Stimulated activated CD4-positive, alpha-beta T cell treated with anti-CD3 and anti-CD28 coated beads, Interleukin-1b, Interleukin-23, amount 100 ng/mL, for 4 hours (primary cell): ENCODE results near the gene POU2AF1.
"Not testable (repeated sequence)": the region's sequence is repeated elsewhere in the genome, so short reads cannot be mapped to it uniquely, and the experiment has no call there.

Source experiments
- DNase-seq, 2 donors: peaks; one replicate each; pipeline ENCODE4 v3.0.0-alpha.2; 2020; ENCODE audit warnings: low read depth in 2 of 2

POU2AF1 gene

DNA sequence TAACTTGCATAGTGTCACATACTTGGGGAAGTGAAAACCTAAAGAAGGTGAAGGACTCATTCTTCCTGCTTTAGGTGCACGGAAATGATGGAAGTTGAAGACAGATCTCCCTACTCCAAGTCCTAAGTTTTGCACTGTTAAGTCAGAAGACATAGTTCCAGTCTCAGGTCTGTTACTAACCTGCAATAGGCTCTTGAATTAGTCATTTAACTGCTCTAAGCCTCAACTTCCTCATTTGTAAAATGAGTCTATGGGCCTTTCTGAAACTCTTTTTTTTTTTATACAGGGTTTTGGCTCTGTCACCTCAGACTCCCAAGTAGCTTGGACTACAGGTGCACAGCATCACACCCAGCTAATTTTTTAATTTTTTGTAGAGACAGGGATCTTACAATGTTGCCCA, 30.8 kb upstream of the POU2AF1 start:
- no peak for DNase-seq

DNA sequence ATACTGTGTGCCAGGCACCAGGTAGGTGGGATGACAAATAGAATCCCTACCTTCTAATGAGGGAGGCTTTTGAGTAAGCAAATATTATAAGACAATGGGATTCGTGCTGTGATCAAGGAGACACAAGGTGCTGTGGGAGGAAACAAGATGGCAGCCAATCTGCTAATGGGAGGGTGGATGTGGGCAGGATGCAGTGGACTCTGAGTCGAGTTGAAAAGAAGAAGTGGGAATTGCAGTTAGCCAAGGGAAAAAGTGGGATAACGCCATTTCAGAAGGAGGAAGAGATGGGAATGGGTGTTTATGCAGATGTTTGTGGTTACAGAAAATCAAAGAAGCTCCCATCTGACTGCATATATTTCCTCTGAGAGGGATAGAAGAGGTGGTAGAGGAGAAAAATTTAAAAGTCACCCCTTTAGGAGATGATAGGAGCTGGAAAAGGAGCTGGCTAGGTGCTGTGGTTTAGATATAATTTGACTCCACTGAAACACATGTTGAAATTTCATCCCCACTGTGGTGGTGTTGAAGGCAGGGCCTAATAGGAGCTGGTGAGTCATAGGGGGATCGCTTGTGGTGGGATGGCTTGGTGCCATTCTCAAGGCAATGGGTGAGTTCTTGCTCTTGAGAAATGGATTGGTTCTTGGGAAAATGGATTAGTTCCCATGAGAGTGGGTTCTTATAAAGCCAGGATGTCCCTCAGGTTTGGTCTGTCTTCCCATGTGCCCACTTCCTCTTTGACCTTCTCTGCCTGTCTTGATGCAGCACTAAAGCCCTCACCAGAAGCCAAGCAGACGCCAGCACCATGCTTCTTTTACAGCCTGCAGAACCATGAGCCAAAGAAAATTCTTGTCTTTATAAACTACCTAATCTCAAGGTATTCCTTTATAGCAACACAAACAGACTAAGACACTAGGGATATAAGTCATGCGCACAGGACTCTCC, 30.0 kb upstream of the POU2AF1 start:
- no peak for DNase-seq

DNA sequence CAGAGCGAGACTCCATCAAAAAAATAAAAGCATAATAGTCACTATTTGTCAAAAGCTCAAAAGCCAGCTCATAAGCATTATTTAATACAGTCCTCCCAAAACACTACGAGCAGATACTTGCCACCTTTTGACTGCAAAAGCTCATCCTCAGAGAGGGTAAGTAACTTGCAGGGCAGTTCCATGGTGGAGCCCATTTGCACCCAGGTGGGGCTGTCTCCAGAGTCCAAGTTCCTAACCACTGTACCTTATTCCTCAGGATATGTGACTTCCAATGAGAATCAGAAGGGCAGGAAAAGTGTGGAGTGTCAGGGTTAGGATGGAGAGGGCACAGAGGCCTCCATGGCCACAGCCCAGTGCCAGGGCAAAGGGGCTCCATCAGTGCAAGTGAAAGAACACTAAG, 28.6 kb upstream of the POU2AF1 start:
- DNase-seq = no peak

DNA sequence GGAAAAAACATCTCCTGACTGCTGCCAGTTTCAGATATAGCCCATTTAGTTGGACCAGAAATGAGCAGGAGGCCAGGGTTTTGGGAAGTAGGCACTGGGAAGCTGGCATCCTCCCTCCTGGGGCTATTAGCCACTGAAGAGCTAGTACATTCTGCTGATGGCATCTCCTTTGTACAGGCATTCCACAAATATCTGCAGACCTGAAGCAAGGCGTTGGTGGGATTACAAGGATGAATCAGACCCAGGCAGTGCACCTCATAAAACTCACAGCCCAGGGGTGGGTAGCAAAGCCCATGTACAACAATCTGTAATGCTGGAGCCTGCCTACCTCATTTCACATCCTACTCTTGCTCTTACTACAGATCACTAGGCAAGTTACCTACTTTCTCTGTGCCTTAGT, 27.5 kb upstream of the POU2AF1 start:
- DNase-seq = no peak

DNA sequence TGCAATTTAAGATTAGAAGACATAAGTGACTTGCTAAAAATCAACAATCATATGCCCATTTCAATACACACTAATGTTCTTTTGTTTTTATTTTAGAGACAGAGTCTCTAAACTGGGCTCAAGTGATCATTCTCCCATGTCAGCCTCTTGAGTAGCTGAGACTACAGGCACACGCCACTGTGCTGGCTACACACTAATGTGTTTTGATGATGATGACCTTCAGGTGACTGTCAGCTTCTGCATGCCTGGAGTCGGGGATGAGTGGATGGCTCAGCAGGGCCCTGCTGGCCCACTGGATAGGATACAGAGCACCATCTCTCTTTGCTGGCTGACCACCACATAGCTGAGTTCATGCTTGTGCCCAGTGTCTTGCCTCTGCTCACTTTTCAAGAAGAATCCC, 27.0 kb upstream of the POU2AF1 start:
- no peak for DNase-seq

DNA sequence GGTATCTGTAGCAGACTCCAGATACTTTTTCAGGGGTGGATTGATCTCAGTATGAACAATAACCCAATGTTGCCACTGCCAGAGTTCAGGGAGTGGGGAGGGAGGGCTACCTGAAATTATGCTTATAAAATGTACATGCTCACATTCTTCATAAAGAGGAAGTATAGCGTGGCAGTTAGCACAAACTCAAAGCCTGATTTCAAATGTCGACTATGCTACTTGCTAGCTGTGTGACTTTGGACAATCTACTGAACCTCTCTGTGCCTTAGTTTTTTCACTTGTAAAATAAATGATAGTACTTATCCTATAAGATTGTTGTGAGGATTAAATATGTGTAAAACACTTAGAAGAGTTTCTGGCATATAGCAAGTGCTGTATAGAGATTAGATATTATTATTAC, 26.5 kb upstream of the POU2AF1 start:
- no peak for DNase-seq

DNA sequence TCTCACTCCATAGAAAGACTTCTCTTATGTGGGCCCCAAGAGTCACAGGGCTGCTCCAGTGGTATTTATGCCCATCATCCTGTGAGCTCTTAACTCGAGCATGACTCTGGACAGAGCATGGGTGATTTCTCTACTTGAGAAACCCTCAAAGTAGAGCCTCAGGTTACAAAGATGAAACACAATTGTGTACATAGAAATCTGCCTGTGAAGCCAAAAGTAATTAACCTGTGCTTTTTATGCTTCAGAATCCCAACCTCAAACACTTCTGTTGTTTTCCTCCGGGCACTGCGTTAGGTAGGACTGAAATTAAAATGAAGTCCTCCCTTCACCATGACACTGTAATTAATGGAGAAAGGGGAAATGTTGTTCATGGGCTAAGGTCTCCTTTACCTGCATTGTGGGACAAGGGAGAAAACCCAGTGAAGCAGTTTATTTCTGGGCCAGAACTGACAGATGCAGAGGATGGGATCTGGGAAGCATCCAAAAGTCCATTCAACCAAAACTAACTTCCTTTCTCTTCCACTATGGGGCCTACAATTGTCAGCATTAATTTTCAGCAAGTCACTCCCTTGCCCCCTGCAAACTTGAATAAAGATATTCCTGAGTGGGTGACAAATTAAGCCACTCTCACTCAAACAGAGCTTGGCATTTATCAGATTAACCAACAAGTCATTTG, 24.1 kb upstream of the POU2AF1 start:
- no peak for DNase-seq

DNA sequence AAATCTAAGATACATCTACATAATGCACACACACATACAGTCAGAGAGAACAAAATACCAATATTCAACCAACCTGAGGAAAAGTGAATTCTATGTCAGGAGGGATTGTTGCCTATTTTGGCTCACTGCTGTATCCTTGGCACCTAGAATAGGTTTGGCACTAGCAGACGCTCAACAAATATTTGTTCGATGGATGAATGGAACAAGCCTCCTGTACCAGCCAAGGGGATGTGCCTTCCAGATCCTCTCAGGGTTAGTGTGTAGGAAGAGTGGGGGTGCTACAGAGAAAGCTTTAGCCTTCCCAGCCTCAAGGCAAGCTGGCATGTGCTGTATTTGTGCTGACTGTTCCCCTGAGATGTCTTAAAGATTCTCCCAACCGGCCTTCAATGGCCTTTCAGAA, 23.3 kb upstream of the POU2AF1 start:
- DNase-seq = no peak

DNA sequence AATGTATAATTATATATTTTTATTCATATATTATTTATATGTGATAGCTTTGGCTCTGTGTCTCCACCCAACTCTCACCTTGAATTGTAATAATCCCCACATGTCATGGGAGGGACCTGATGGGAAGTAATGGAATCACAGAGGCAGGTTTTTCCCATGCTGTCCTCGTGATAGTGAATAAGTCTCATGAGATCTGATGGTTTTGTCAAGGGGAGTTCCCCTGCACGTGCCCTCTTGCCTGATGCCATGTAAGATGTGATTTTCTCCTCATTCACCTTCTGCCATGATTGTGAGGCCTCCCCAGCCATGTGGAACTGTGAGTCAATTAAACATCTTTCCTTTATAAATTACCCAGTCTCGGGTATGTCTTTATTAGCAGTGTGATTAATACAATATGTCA, 22.9 kb upstream of the POU2AF1 start:
- DNase-seq = not testable (repeated sequence)

DNA sequence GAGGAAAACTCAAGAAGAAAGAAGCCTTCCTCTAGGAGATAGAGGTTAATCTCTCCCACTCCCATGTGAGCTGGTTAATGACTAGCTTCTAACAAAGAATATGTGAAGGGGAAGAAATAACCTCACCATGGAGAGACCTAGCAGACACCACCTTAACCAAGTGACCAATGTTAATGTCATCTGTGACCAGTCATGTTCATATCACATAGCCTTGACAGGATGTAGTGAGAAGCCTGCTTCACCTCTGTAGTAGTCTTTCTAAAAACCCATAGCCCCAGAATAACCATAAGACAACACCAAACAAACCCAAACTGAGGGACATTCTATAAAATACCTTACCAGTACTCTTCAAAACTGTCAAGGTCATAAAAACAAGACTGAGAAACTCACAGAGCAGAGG, 21.5 kb upstream of the POU2AF1 start:
- no peak for DNase-seq

DNA sequence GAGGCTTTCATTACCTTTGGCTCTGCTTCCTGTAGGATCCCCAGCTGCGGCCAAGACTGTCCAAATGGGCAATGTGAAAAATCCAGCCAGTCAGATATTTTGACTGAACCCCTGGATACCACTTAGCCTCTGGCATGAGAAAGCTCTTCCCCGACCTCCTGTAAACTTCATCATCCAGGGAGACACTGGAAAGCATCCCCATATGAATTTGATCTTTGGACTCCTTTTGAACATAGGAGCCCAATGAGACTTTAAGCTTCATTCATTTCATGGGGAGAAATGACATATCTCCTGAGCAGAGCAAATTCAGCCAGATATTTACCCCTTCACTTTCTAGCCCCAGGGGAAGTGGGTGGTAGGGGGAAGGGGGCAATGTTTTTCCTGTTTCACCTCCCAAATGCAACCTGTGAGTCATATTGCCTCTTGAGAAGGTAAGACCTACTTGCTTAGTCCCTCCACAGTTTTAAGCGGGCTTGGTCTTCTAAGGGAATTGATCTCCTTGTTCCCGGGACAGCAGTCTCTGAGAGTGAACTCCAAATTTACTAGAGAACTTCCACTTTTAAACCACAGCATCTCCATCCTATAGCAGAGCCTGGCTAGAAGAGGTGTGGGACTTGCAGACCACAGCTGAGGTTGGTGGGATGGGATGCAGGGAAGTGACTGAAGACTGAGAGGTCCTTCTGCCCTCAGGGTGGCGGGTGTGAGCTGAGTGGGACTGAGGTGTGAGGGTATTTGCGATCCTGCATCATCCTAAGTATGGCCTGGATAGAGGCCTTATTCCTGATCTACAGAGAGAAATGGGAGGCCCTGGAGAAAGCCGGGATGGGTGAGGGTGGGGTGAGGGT, 20.3 kb upstream of the POU2AF1 start:
- DNase-seq = no peak

DNA sequence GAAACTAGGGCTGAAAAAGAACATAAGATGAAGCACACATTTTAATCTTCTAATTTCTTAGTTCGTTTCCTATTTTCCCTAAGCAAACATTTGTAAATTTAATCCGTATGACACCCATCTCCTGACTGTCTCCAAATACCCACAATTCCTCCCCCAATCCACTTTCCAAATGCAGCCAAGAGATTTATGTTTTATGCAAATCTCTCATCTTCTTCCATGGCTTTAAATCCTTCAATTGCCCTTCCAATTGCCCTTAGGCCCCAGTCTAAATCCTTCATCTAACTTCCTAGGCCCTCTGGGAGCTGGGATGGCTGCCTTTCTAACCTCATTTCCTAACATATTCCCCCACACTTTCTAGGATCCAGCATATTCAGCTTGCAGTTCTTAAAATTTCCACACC, 18.0 kb upstream of the POU2AF1 start:
- DNase-seq = no peak

DNA sequence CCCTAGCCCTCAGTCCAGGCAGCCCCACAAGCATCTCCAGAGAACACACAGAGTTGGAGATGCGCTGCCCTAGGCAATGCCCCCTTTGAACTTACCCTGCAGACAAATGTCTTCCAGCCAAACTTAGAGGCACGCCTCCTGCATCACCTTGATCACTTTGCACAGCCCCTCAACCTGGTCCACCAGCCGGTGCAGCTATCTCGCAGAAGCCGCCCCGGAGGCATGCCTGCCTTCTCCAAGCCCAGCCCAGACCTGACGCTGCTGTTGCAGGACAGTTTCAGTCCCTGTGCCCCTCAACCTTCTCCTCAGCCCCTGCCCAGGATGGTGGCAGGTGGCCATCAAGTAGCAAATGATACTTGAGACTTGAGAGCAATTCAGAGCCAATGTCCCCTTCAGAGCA, 16.7 kb upstream of the POU2AF1 start:
- DNase-seq = no peak

DNA sequence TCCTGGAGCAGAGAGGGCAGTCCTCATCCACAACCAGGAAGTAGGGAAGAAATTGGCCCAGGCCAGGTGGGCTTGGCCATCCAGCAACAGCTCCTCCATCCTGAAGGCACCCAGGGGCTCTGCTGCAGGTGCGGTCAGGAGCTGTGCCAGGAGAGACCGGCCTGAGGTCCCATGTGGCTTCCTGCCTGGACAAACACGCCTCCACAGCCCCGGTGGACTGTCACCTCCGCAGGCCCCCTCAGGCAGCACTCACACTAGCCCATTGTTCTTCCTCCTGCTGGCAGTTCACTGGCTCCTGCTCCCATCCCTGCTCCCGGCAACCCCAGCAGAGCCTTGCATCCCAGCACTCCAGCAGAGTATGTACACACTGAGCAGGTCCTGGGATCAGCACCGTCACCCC, 16.0 kb upstream of the POU2AF1 start:
- DNase-seq = no peak

DNA sequence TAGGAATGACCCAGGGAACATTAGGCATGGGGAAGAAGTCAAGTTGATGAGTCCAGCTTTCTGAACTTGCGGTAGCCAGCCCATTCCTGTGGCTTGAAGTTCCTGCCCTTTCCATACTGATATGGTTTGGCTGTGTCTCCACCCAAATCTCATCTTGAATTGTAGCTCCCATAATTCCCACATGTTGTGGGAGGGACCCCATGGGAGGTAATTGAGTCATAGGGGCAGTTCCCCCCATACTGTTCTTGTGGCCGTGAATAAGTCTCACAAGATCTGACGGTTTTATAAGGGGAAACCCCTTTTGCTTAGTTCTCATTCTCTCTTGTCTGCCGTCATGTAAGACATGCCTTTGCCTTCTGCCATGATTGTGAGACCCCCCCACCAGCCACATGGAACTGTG, 15.1 kb upstream of the POU2AF1 start:
- not testable (repeated sequence) for DNase-seq

DNA sequence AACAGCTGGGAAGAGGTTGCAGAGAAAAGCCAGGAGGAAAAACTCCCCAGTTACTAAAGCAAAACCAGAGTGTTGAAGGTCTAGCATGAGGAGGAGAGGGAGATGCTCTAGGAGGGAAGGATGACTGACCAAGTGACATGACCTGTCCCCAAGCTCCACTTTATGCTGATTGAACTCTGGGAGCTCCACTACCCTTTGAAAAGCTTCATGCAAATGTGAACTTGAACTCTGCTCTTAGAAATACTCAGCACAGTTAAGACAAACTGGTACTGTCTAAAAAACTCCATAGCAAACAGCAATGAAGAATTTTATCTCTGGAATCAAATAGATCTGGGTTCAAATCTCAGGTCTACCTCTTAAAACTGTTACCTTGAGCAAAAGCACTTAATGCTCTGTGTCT, 14.5 kb upstream of the POU2AF1 start:
- DNase-seq = no peak

DNA sequence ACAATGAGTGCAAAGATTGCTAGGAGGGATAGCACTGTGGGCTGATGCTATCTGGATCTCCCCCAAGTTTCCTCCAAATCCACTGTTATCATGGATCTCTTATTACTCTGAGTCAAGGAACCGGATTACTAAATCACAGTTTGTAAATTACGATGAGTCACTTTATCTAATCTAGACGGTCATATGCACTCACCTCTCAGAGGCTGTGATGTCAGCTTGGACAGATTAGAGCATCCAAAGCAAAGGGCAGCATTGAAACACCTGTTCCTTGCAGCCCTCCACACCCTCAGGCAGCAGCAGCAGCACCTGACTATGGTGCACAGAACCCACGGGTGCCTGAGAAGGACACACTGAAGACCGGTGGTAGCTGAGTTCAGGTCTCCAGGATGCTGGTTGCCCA, 14.0 kb upstream of the POU2AF1 start:
- DNase-seq = no peak

DNA sequence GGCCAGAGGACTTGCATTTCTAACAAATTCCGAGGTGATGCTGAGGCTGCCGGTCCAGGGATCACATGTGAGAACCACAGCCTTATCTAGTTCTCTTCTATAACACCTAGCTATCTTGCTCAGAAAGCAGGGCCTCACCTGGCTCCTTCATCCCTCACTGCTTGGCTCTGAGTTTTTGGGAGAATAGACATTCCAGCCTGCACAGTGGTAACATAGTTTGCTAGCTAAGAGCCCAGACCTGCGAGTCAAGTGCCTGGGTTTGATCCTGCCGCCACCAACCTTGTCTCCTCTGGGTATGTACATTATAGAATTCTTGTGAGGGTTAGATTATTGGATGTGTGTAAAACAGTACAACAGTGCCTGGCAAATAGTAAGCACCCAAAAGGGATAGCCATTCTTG, 13.5 kb upstream of the POU2AF1 start:
- DNase-seq = no peak

DNA sequence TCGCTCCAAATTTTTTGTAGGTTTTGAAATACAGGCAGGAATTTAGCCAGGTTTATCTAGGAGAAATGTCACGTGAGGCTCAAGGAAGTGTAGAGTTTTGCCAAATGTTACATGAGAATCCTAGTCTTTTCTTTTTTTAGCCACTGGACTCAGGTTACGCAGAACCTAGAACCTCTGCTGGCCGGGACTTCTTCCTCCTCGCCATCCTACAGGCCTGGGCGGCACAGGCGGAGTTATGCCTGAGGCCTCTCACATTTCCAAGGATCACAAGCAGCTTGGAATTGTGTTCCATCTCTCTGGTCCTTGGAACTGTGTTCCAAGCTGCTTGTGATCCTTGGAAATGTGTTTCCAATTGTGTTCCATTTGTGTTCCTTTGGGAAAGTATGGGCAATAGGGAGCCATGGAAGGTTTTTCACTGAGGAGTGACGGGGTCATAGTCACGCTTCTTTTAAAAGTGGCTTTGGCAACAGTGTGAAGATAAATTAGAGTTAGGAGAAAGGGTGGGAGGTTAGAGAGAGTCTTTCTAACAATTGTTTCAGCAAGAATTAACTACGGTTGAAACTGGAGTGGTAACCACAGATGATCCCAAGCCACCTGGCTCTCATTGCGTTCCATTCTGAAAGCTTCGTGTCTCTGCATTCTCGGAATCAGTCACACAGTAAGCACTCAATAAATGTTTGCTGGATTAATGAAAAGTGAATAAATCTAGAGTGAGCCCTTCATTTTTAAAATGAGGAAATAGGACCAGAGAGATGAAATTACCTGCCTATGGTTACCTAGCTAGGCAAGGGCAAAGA, 12.5 kb upstream of the POU2AF1 start:
- no peak for DNase-seq

DNA sequence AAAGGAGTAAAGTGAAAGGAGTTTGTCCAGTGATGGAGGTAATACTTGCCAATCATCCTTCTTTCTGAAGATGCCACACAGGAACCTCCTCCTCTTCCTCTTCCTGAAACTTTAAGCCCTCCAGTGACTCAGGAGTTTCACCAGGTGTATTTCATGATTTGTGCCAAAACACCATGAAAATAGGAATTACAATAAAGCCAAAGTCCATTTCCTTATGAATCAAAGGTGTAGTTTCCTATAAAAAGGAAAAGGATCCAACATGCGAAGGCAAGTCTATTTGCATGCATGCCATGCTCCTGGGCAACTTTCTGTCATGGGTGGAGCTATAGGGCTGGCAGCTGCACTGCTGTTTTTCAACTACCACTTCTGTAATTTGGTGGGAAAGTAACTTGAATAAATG, 9.8 kb upstream of the POU2AF1 start:
- DNase-seq = no peak

DNA sequence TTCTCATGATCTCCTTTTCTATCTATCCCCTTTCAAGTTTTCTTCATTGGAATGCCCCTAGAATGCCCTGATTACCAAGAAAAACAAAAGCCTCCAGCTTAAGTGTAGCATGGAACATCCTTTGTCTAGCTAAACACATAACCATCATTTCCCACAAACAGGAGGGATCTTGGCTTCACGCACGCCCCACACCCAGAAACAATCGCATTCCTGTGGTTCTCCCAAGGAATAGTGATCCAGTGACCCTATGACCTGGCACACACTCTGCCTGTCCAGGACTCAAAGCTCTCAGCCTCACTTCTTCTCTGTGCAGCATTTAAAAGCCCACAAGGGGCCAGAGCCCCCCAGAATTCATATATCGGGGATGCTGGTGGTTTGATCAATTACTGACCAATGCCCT, 9.3 kb upstream of the POU2AF1 start:
- no peak for DNase-seq

DNA sequence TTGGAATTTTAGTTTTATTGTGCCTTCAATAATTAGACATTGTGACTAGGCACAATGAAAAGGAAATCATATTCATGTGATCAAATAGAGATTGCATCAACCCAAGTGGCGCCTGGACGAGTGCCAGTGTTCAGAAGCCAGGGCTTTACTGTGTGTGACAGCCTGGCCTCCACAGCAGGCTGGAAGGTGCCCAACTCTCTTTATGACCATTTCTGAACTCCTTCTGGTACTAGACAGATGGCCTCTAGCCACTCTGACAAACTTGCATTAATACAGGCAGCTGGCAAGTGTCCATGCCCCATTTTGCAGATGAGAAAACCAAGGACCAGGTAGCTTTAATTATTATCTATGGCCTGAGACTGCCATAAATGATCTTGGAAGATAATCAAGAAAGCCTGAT, 8.3 kb upstream of the POU2AF1 start:
- no peak for DNase-seq
